GM23338 (cell line): Measurements from ENCODE around the gene RASEF. TPM values are rescaled to one million over a fixed set of nuclear protein-coding genes. Genes with fewer than 3 reads are reported as not detected.

Experiments
- ATAC-seq: fragments of 200-7000 bp; cut with Tn5 transposase; 3 replicates; pipeline ENCODE4 v1.9.1; 2020
- DNase-seq: peaks from one replicate; pipeline ENCODE4 v3.0.0-alpha.2; 2015; ENCODE audit warnings: low spot score
- H2AFZ ChIP-seq: fragments of 200-600 bp; sonication (generic); 2 replicates; pipeline ENCODE4 v1.8.0; 2016; ENCODE audit warnings: antibody characterized with exemption, mild to moderate bottlenecking, moderate library complexity
- H3F3A ChIP-seq: fragments of 200-600 bp; sonication (generic); replicated peaks from 2 replicates; pipeline ENCODE4 v1.8.0; 2017; ENCODE audit warnings: antibody characterized with exemption, mixed run types, low read depth
- H3K27ac ChIP-seq: fragments of 200-600 bp; sonication (generic); 2 replicates; pipeline ENCODE4 v1.6.1; 2016; ENCODE audit warnings: low read depth
- H3K27me3 ChIP-seq: fragments of 200-600 bp; sonication (generic); 2 replicates; pipeline ENCODE4 v1.8.0; 2016; ENCODE audit warnings: mild to moderate bottlenecking, mixed run types, moderate library complexity; ENCODE audit not compliant: insufficient read depth
- H3K36me3 ChIP-seq: fragments of 200-600 bp; sonication (generic); 2 replicates; pipeline ENCODE4 v1.8.0; 2016; ENCODE audit warnings: mild to moderate bottlenecking; ENCODE audit not compliant: insufficient read depth
- H3K4me1 ChIP-seq: fragments of 200-600 bp; sonication (generic); 2 replicates; pipeline ENCODE4 v1.8.0; 2016; ENCODE audit warnings: mild to moderate bottlenecking, moderate library complexity; ENCODE audit not compliant: insufficient read depth
- H3K4me2 ChIP-seq: fragments of 200-600 bp; sonication (generic); 2 replicates; pipeline ENCODE4 v1.7.1; 2017; ENCODE audit warnings: mixed run types
- H3K4me3 ChIP-seq: fragments of 200-600 bp; sonication (generic); 2 replicates; pipeline ENCODE4 v1.6.1; 2016; ENCODE audit warnings: mixed run types
- H3K79me2 ChIP-seq: fragments of 200-600 bp; sonication (generic); replicated peaks from 2 replicates; pipeline ENCODE4 v1.8.0; 2017; ENCODE audit warnings: mild to moderate bottlenecking; ENCODE audit not compliant: insufficient read depth
- H3K9me2 ChIP-seq: fragments of 200-600 bp; sonication (generic); 2 replicates; pipeline ENCODE4 v1.8.0; 2017; ENCODE audit not compliant: insufficient read depth
- H4K20me1 ChIP-seq: fragments of 200-600 bp; sonication (generic); replicated peaks from 2 replicates; pipeline ENCODE4 v1.8.0; 2017; ENCODE audit warnings: mild to moderate bottlenecking; ENCODE audit not compliant: insufficient read depth
- H3K27ac Mint-ChIP-seq: 2 replicates; pipeline ENCODE4 v1.8.0; 2020; ENCODE audit warnings: inconsistent platforms, mild to moderate bottlenecking, moderate library complexity, mixed read lengths
- H3K27me3 Mint-ChIP-seq: 3 replicates; pipeline ENCODE4 v1.8.0; 2022; ENCODE audit warnings: low read depth, mild to moderate bottlenecking, moderate library complexity, mixed read lengths, inconsistent platforms; ENCODE audit not compliant: insufficient read depth, poor library complexity
- H3K36me3 Mint-ChIP-seq: 3 replicates; pipeline ENCODE4 v1.8.0; 2021; ENCODE audit warnings: low read depth, mild to moderate bottlenecking, inconsistent platforms, moderate library complexity, mixed read lengths
- H3K4me1 Mint-ChIP-seq: 3 replicates; pipeline ENCODE4 v1.8.0; 2020; ENCODE audit warnings: mild to moderate bottlenecking, inconsistent platforms, mixed read lengths
- H3K4me3 Mint-ChIP-seq: 3 replicates; pipeline ENCODE4 v1.8.0; 2021; ENCODE audit warnings: moderate library complexity, mild to moderate bottlenecking, inconsistent platforms, mixed read lengths
- H3K9me3 Mint-ChIP-seq: 3 replicates; pipeline ENCODE4 v1.8.0; 2020; ENCODE audit warnings: moderate library complexity, mild to moderate bottlenecking, inconsistent platforms, mixed read lengths
- CREB1 ChIP-seq: fragments of 250-450 bp; sonication (Bioruptor Pico); IDR thresholded peaks from 2 replicates; pipeline ENCODE4 v1.5.0; 2020; ENCODE audit warnings: low read depth, mild to moderate bottlenecking, moderate library complexity
- CTCF ChIP-seq, 2 experiments: fragments of 200-600 bp in 1 of 2; sonication (generic) in 1 of 2; conservative IDR thresholded peaks; 2 replicates each; pipeline versions ENCODE4 v1.5.1 to v1.6.1; 2016 to 2017; ENCODE audit warnings: antibody characterized with exemption in 2 of 2, low read depth in 2 of 2, mild to moderate bottlenecking in 2 of 2, moderate library complexity in 1 of 2
- ETS1 ChIP-seq: IDR thresholded peaks from 2 replicates; pipeline ENCODE4 v1.6.1; 2016; ENCODE audit warnings: antibody characterized with exemption
- EZH2 ChIP-seq: fragments of 200-600 bp; sonication (generic); IDR thresholded peaks from one replicate; pipeline ENCODE4 v1.8.0; 2017; ENCODE audit warnings: antibody characterized with exemption, mild to moderate bottlenecking, low read depth; ENCODE audit not compliant: unreplicated experiment
- EZH2phosphoT487 ChIP-seq: fragments of 200-600 bp; sonication (generic); IDR thresholded peaks from one replicate; pipeline ENCODE4 v1.8.1; 2018; ENCODE audit warnings: antibody characterized with exemption; ENCODE audit not compliant: unreplicated experiment
- NANOG ChIP-seq: IDR thresholded peaks from 2 replicates; pipeline ENCODE4 v1.6.1; 2016; ENCODE audit warnings: antibody characterized with exemption, borderline replicate concordance
- POLR2AphosphoS5 ChIP-seq: IDR thresholded peaks from 2 replicates; pipeline ENCODE4 v1.6.1; 2016; ENCODE audit warnings: antibody characterized with exemption, low read depth
- STAT1 ChIP-seq: IDR thresholded peaks from one replicate; pipeline ENCODE4 v1.6.1; 2016; ENCODE audit warnings: antibody characterized with exemption; ENCODE audit not compliant: unreplicated experiment
- ZNF331 ChIP-seq: fragments of 250-450 bp; sonication (Bioruptor Pico); IDR thresholded peaks from 2 replicates; pipeline ENCODE4 v1.5.0; 2020; ENCODE audit warnings: low read depth, mild to moderate bottlenecking, moderate library complexity
- polyA plus RNA-seq: library from polyadenylated mRNA; unstranded; fragments of >200 nt; fragmentation: Nextera tagmentation; extraction: Ambion mirVana; gene quantifications from 2 replicates; pipeline ENCODE4 v1.2.1, GENCODE V29; 2016
- total RNA-seq: library from RNA; depleted of rRNA; stranded (reverse); fragments of >200 nt; shearing (Covaris generic); gene quantifications from 2 replicates; pipeline ENCODE4 v1.2.3, GENCODE V29; 2014
- TF ChIP-seq, protein P1 (sequence below): fragments of 250-450 bp; sonication (Bioruptor Pico); IDR thresholded peaks from 2 replicates; pipeline ENCODE4 v1.5.0; 2020; ENCODE audit warnings: mild to moderate bottlenecking, moderate library complexity

Gene RASEF
- total and polyA plus RNA-seq, 2 experiments from 2014 or later, result 3.6 to 10.4 TPM

DNA sequence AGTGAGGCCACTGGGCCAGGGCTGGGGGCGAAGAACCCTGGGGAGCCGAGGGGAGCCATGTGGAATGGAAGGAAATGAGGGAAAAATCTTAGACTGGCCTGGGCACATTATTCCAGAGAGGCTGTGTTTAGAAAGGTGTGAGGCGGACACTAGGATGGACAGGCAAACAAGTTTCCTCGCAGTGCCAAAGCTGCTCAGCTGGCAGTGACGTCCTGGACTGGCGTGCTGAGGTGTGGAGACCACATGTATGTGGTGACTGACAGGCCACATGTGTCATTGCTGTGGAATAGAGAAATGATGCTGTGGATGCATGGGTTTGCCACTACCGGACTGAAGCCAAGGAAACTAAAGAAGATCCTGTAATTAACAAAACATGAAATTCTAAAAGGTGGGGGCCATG is 42.6 kb downstream of the RASEF start:
- Mint-ChIP-seq H3K4me1 (peaks cover 9% of the 10 kb centered on the region; the same call in 2 of the 3 replicates), H3K27me3 (peaks cover 2% of the 10 kb centered on the region), H3K36me3 (peaks cover 5% of the 10 kb centered on the region; the same call in 1 of the 3 replicates), H3K9me3 (peaks cover 5% of the 10 kb centered on the region; the same call in 2 of the 3 replicates), H3K27ac (no peak overlapping the region), H3K4me3 (no peak overlapping the region)
- Histone ChIP-seq H3K27me3 (no peaks in the 10 kb centered on the region), H3K4me3 (no peak overlapping the region), H2AFZ (no peak overlapping the region), H3K27ac (no peak overlapping the region), H3K79me2 (no peaks in the 10 kb centered on the region), H3K9me2 (no peaks in the 10 kb centered on the region), H3K4me2 (no peak overlapping the region), H3K36me3 (no peaks in the 10 kb centered on the region), H4K20me1 (no peaks in the 10 kb centered on the region), H3F3A (no peaks in the 10 kb centered on the region), H3K4me1 (no peaks in the 10 kb centered on the region; the same call in 1 of the 2 replicates)
- TF ChIP-seq STAT1 (no peak), POLR2AphosphoS5 (no peak), CREB1 (no peak), ZNF331 (CRISPR knock-in tag) (no peak), EZH2 (no peak), EZH2phosphoT487 (no peak), NANOG (no peak), CTCF (conservative IDR thresholded peaks at IDR 0.05; ENCODE audit: low read depth in 2 of 2) (no peak), ETS1 (no peak)
- TF ChIP-seq, protein P1, sequence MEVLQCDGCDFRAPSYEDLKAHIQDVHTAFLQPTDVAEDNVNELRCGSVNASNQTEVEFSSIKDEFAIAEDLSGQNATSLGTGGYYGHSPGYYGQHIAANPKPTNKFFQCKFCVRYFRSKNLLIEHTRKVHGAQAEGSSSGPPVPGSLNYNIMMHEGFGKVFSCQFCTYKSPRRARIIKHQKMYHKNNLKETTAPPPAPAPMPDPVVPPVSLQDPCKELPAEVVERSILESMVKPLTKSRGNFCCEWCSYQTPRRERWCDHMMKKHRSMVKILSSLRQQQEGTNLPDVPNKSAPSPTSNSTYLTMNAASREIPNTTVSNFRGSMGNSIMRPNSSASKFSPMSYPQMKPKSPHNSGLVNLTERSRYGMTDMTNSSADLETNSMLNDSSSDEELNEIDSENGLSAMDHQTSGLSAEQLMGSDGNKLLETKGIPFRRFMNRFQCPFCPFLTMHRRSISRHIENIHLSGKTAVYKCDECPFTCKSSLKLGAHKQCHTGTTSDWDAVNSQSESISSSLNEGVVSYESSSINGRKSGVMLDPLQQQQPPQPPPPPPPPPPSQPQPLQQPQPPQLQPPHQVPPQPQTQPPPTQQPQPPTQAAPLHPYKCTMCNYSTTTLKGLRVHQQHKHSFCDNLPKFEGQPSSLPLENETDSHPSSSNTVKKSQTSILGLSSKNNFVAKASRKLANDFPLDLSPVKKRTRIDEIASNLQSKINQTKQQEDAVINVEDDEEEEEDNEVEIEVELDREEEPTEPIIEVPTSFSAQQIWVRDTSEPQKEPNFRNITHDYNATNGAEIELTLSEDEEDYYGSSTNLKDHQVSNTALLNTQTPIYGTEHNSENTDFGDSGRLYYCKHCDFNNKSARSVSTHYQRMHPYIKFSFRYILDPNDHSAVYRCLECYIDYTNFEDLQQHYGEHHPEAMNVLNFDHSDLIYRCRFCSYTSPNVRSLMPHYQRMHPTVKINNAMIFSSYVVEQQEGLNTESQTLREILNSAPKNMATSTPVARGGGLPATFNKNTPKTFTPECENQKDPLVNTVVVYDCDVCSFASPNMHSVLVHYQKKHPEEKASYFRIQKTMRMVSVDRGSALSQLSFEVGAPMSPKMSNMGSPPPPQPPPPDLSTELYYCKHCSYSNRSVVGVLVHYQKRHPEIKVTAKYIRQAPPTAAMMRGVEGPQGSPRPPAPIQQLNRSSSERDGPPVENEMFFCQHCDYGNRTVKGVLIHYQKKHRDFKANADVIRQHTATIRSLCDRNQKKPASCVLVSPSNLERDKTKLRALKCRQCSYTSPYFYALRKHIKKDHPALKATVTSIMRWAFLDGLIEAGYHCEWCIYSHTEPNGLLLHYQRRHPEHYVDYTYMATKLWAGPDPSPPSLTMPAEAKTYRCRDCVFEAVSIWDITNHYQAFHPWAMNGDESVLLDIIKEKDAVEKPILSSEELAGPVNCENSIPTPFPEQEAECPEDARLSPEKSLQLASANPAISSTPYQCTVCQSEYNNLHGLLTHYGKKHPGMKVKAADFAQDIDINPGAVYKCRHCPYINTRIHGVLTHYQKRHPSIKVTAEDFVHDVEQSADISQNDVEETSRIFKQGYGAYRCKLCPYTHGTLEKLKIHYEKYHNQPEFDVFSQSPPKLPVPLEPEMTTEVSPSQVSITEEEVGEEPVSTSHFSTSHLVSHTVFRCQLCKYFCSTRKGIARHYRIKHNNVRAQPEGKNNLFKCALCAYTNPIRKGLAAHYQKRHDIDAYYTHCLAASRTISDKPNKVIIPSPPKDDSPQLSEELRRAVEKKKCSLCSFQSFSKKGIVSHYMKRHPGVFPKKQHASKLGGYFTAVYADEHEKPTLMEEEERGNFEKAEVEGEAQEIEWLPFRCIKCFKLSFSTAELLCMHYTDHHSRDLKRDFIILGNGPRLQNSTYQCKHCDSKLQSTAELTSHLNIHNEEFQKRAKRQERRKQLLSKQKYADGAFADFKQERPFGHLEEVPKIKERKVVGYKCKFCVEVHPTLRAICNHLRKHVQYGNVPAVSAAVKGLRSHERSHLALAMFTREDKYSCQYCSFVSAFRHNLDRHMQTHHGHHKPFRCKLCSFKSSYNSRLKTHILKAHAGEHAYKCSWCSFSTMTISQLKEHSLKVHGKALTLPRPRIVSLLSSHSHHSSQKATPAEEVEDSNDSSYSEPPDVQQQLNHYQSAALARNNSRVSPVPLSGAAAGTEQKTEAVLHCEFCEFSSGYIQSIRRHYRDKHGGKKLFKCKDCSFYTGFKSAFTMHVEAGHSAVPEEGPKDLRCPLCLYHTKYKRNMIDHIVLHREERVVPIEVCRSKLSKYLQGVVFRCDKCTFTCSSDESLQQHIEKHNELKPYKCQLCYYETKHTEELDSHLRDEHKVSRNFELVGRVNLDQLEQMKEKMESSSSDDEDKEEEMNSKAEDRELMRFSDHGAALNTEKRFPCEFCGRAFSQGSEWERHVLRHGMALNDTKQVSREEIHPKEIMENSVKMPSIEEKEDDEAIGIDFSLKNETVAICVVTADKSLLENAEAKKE (CRISPR knock-in tag), result no peak
- DNase-seq (no peak), ATAC-seq (no peak)
